Measurements from ENCODE around the gene FALEC. TPM values are rescaled to one million over a fixed set of nuclear protein-coding genes. Genes with fewer than 3 reads are reported as not detected.

Gene FALEC
- total and polyA plus RNA-seq, 2 of the 8 experiments (the other 6 are each of a cell fraction or from before 2014, with no cell fraction given): not detected

GRCh38 chr1:150546294-150546937 lies 30.9 kb downstream of the FALEC start (continued):
- no peak for TF ChIP-seq SIX5 (IDR thresholded peaks at IDR 0.05; ENCODE audit: low read depth, low read length)
- TF ChIP-seq, protein P1, sequence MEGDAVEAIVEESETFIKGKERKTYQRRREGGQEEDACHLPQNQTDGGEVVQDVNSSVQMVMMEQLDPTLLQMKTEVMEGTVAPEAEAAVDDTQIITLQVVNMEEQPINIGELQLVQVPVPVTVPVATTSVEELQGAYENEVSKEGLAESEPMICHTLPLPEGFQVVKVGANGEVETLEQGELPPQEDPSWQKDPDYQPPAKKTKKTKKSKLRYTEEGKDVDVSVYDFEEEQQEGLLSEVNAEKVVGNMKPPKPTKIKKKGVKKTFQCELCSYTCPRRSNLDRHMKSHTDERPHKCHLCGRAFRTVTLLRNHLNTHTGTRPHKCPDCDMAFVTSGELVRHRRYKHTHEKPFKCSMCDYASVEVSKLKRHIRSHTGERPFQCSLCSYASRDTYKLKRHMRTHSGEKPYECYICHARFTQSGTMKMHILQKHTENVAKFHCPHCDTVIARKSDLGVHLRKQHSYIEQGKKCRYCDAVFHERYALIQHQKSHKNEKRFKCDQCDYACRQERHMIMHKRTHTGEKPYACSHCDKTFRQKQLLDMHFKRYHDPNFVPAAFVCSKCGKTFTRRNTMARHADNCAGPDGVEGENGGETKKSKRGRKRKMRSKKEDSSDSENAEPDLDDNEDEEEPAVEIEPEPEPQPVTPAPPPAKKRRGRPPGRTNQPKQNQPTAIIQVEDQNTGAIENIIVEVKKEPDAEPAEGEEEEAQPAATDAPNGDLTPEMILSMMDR (IDR thresholded peaks at IDR 0.05; ENCODE audit: control extremely low read depth in 1 of 3, insufficient read depth in 1 of 3, low read depth in 1 of 3, low read length in 3 of 3): no peak
- no peak for TF ChIP-seq HDAC2 (IDR thresholded peaks at IDR 0.05; ENCODE audit: borderline replicate concordance in 1 of 2, low read depth in 2 of 2, low read length in 2 of 2)
- TF ChIP-seq RNF2 (IDR thresholded peaks at IDR 0.05; ENCODE audit: borderline replicate concordance, low read depth, low read length, missing control alignments, poor library complexity, severe bottlenecking): no peak
- TF ChIP-seq EGR1 (IDR thresholded peaks at IDR 0.05; ENCODE audit: borderline replicate concordance, low read depth, low read length): no peak
- TF ChIP-seq NRF1 (IDR thresholded peaks at IDR 0.05; ENCODE audit: low read depth, low read length): no peak
- TF ChIP-seq, protein P2, sequence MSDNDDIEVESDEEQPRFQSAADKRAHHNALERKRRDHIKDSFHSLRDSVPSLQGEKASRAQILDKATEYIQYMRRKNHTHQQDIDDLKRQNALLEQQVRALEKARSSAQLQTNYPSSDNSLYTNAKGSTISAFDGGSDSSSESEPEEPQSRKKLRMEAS (IDR thresholded peaks at IDR 0.05): no peak
- TF ChIP-seq BCL11A (IDR thresholded peaks at IDR 0.05; ENCODE audit: low read depth in 2 of 2, low read length in 2 of 2): no peak
- TF ChIP-seq FOSL1 (IDR thresholded peaks at IDR 0.05; ENCODE audit: insufficient read depth, low read depth, low read length): no peak
- TF ChIP-seq, protein P3, sequence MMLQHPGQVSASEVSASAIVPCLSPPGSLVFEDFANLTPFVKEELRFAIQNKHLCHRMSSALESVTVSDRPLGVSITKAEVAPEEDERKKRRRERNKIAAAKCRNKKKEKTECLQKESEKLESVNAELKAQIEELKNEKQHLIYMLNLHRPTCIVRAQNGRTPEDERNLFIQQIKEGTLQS (IDR thresholded peaks at IDR 0.05; ENCODE audit: insufficient read depth, low read depth, low read length): no peak
